GM21528 (cell line): ENCODE data around the gene CNTLN.
"Not testable (repeated sequence)": the region's sequence is repeated elsewhere in the genome, so short reads cannot be mapped to it uniquely, and the experiment has no call there.

Experiments used
- ATAC-seq: cut with Tn5 transposase; IDR thresholded peaks from one replicate; pipeline ENCODE4 v1.9.1; 2021; ENCODE audit warnings: mild to moderate bottlenecking, moderate library complexity; ENCODE audit not compliant: unreplicated experiment, low FRiP score

Gene CNTLN

GRCh38 chr9:17177496-17177895 is 42.7 kb downstream of the CNTLN start:
- ATAC-seq = not testable (repeated sequence)

- ATAC-seq = no peak
Observed at GRCh38 chr9:17185481-17186029, 50.7 kb downstream of the CNTLN start.

- ATAC-seq = no peak
Observed at GRCh38 chr9:17191082-17191481, 56.2 kb downstream of the CNTLN start.

GRCh38 chr9:17204611-17205152 is 69.8 kb downstream of the CNTLN start:
- ATAC-seq = no peak

GRCh38 chr9:17216011-17216410 is 81.2 kb downstream of the CNTLN start:
- no peak for ATAC-seq

- no peak for ATAC-seq
Observed at GRCh38 chr9:17216646-17217045, 81.8 kb downstream of the CNTLN start.

- no peak for ATAC-seq
Observed at GRCh38 chr9:17217272-17217671, 82.4 kb downstream of the CNTLN start.

- no peak for ATAC-seq
Observed at GRCh38 chr9:17219261-17219660, 84.4 kb downstream of the CNTLN start.

- ATAC-seq = no peak
Observed at GRCh38 chr9:17222932-17223331, 88.1 kb downstream of the CNTLN start.

- ATAC-seq = no peak
Observed at GRCh38 chr9:17225407-17225806, 90.6 kb downstream of the CNTLN start.

GRCh38 chr9:17229945-17230560 is 95.2 kb downstream of the CNTLN start:
- ATAC-seq = no peak

- no peak for ATAC-seq
Observed at GRCh38 chr9:17230646-17231045, 95.8 kb downstream of the CNTLN start.

- ATAC-seq = no peak
Observed at GRCh38 chr9:17236147-17236546, 101.3 kb downstream of the CNTLN start.

GRCh38 chr9:17246770-17247169 is 111.9 kb downstream of the CNTLN start:
- ATAC-seq = no peak

GRCh38 chr9:17251100-17251499 is 116.3 kb downstream of the CNTLN start:
- no peak for ATAC-seq

GRCh38 chr9:17268531-17269188 is 133.8 kb downstream of the CNTLN start:
- ATAC-seq = not testable (repeated sequence)

GRCh38 chr9:17269799-17270198 is 135.0 kb downstream of the CNTLN start:
- no peak for ATAC-seq

- ATAC-seq = no peak
Observed at GRCh38 chr9:17272536-17272935, 137.7 kb downstream of the CNTLN start.

- ATAC-seq = no peak
Observed at GRCh38 chr9:17280350-17281012, 145.6 kb downstream of the CNTLN start.

- ATAC-seq = not testable (repeated sequence)
Observed at GRCh38 chr9:17290673-17291072, 155.8 kb downstream of the CNTLN start.

GRCh38 chr9:17291766-17292165 is 156.9 kb downstream of the CNTLN start:
- ATAC-seq = no peak
